PC-9 (cell line): ENCODE results near the gene ADAMTSL4. TPM values are rescaled to one million over a fixed set of nuclear protein-coding genes. Genes with fewer than 3 reads are reported as not detected.

Experiments used
- BruUV-seq: library from RNA; stranded (reverse); fragments of 400-500 nt; replicated peaks from 2 replicates; lab custom pipeline; 2021; lab: Mats Ljungman, UMichigan
- CTCF ChIA-PET: fragments of 300-600 bp; sonication (Branson Sonifier 250); formaldehyde crosslinking; loops from one replicate; lab custom pipeline; 2022; ENCODE audit warnings: antibody characterized with exemption; lab: Charles Lee
- POLR2A ChIA-PET: fragments of 300-600 bp; sonication (Branson Sonifier 250); formaldehyde crosslinking; loops from one replicate; lab custom pipeline; 2022; ENCODE audit warnings: antibody characterized with exemption; ENCODE audit not compliant: unreplicated experiment; lab: Charles Lee
- DNase-seq, 2 experiments: peaks; one replicate each; pipeline versions ENCODE4 v3.0.0 to v3.0.0-alpha.2; 2015 to 2022; ENCODE audit warnings: mixed read lengths in 1 of 2
- H2AFZ ChIP-seq: fragments of 200-600 bp; sonication (generic); 2 replicates; pipeline ENCODE4 v1.8.1; 2017; ENCODE audit warnings: antibody characterized with exemption
- H3F3A ChIP-seq: fragments of 200-600 bp; sonication (generic); 2 replicates; pipeline ENCODE4 v1.8.1; 2017; ENCODE audit warnings: antibody characterized with exemption, mild to moderate bottlenecking, low read depth; ENCODE audit not compliant: insufficient read depth
- H3K27ac ChIP-seq: fragments of 200-600 bp; sonication (generic); 2 replicates; pipeline ENCODE4 v1.6.1; 2016; ENCODE audit warnings: mixed run types
- H3K27me3 ChIP-seq: fragments of 200-600 bp; sonication (generic); 2 replicates; pipeline ENCODE4 v1.6.1; 2016; ENCODE audit warnings: low read depth, mixed run types; ENCODE audit not compliant: insufficient read depth
- H3K36me3 ChIP-seq: fragments of 200-600 bp; sonication (generic); 2 replicates; pipeline ENCODE4 v1.6.1; 2016; ENCODE audit warnings: low read depth, mixed run types
- H3K4me1 ChIP-seq: fragments of 200-600 bp; sonication (generic); replicated peaks from 2 replicates; pipeline ENCODE4 v1.6.1; 2016; ENCODE audit warnings: mixed run types; ENCODE audit not compliant: insufficient read depth
- H3K4me2 ChIP-seq: fragments of 200-600 bp; sonication (generic); 2 replicates; pipeline ENCODE4 v1.6.1; 2017; ENCODE audit warnings: mixed run types
- H3K4me3 ChIP-seq: fragments of 200-600 bp; sonication (generic); 2 replicates; pipeline ENCODE4 v1.6.1; 2016; ENCODE audit warnings: mixed run types
- H3K79me2 ChIP-seq: fragments of 200-600 bp; sonication (generic); 2 replicates; pipeline ENCODE4 v1.6.1; 2017; ENCODE audit warnings: low read depth, mixed run types
- H3K9me2 ChIP-seq: fragments of 200-600 bp; sonication (generic); 2 replicates; pipeline ENCODE4 v1.8.1; 2017; ENCODE audit warnings: mild to moderate bottlenecking; ENCODE audit not compliant: insufficient read depth
- H3K9me3 ChIP-seq: fragments of 200-600 bp; sonication (generic); 2 replicates; pipeline ENCODE4 v1.8.1; 2016; ENCODE audit warnings: low read depth; ENCODE audit not compliant: insufficient read depth
- H4K20me1 ChIP-seq: fragments of 200-600 bp; sonication (generic); 2 replicates; pipeline ENCODE4 v1.8.1; 2017; ENCODE audit not compliant: insufficient read depth
- CTCF ChIP-seq: fragments of 200-600 bp; sonication (generic); conservative IDR thresholded peaks from 2 replicates; pipeline ENCODE4 v1.6.1; 2017; ENCODE audit warnings: mixed run types, antibody characterized with exemption, mild to moderate bottlenecking, moderate library complexity
- EZH2 ChIP-seq: fragments of 200-600 bp; sonication (generic); IDR thresholded peaks from 2 replicates; pipeline ENCODE4 v1.8.0; 2017; ENCODE audit warnings: antibody characterized with exemption, low read depth
- intact Hi-C: fragments of 100-400 bp; cut with micrococcal nuclease; formaldehyde crosslinking; loops from one replicate; pipeline ENCODE4 v1.10.0; 2022; ENCODE audit not compliant: unreplicated experiment
- total RNA-seq: library from RNA; stranded (reverse); gene quantifications from 2 replicates; pipeline ENCODE4 v1.2.3, GENCODE V29; 2021

Gene ADAMTSL4
- total RNA-seq, 1 experiment from 2014 or later, result 67.9 TPM

GRCh38 chr1:150549496-150550221 lies 451 bp downstream of the ADAMTSL4 start:
- no peaks in the 10 kb centered on the region for H3K9me3 ChIP-seq
- no TSS peak for BruUV-seq
- no peaks in the 10 kb centered on the region for H3K79me2 ChIP-seq
- no peak overlapping the region for H2AFZ ChIP-seq
- H3K27me3 ChIP-seq, result no peaks in the 10 kb centered on the region
- H4K20me1 ChIP-seq, result no peaks in the 10 kb centered on the region
- H3K36me3 ChIP-seq, result no peaks in the 10 kb centered on the region
- H3F3A ChIP-seq, result peaks cover 46% of the 10 kb centered on the region
- DNase-seq, result no peak
- peak overlapping the region; percentile 65 for H3K27ac ChIP-seq
- peak overlapping the region; percentile 54; the same call in 1 of the 2 replicates for H3K4me3 ChIP-seq
- intact Hi-C loops, result loop anchor here (5.0 kb wide), 1 partner anchor 62 kb away; the partner anchor contains the start of gene TARS2
- peaks cover 46% of the 10 kb centered on the region for H3K4me1 ChIP-seq
- TF ChIP-seq CTCF, result no peak
- TF ChIP-seq EZH2, result no peak
- no peaks in the 10 kb centered on the region for H3K9me2 ChIP-seq
- H3K4me2 ChIP-seq, result peak overlapping the region; percentile 78
- CTCF ChIA-PET, result interaction anchor here (0.6 to 0.7 kb wide), 2 partner anchors 279 to 510 kb away, joined by 3 to 4 read pairs; partner anchors contain the start of gene CDC42SE1
- POLR2A ChIA-PET, result interaction anchor here (0.6 to 0.7 kb wide), 2 partner anchors 10 to 80 kb away, joined by 4 read pairs; partner anchors contain the start of gene ENSA

- peak overlapping the region; percentile 65 for H3K27ac ChIP-seq
- peak; percentile 71 to 85 for DNase-seq
- H3K79me2 ChIP-seq, result no peaks in the 10 kb centered on the region
- H3K4me2 ChIP-seq, result peak overlapping the region; percentile 78
- CTCF ChIA-PET, result interaction anchor here (0.5 to 1.6 kb wide), 5 partner anchors 11 to 280 kb away, joined by 3 to 11 read pairs (median 4); no protein-coding TSS in a partner anchor
- no peaks in the 10 kb centered on the region for H3K36me3 ChIP-seq
- H2AFZ ChIP-seq, result no peak overlapping the region
- H3K4me3 ChIP-seq, result peak overlapping the region; percentile 54; the same call in 1 of the 2 replicates
- no peak for TF ChIP-seq EZH2
- TF ChIP-seq CTCF, result no peak
- no peaks in the 10 kb centered on the region for H3K9me3 ChIP-seq
- H3K9me2 ChIP-seq, result no peaks in the 10 kb centered on the region
- POLR2A ChIA-PET, result interaction anchor here (0.6 to 1.0 kb wide), 3 partner anchors 11 to 29 kb away, joined by 3 to 15 read pairs (median 4); partner anchors contain the start of gene MCL1
- H3K4me1 ChIP-seq, result peaks cover 46% of the 10 kb centered on the region
- H3K27me3 ChIP-seq, result no peaks in the 10 kb centered on the region
- no peaks in the 10 kb centered on the region for H4K20me1 ChIP-seq
- intact Hi-C loops, result loop anchor here (5.0 kb wide), 1 partner anchor 63 kb away; the partner anchor contains the start of gene TARS2
- peaks cover 49% of the 10 kb centered on the region for H3F3A ChIP-seq
- BruUV-seq, result TSS peak; percentile 30
Measured at GRCh38 chr1:150550222-150551050, 1.2 kb downstream of the ADAMTSL4 start.
